Lower leg skin (tissue), 4 donors: Measurements from ENCODE around the gene ATP6AP1. TPM values are rescaled to one million over a fixed set of nuclear protein-coding genes. Genes with fewer than 3 reads are reported as not detected.
A peak's percentile ranks its signal among the peaks of the same experiment; 100 is the strongest.

Experiments used
- DNase-seq, 2 donors: peaks; one replicate each; pipeline ENCODE4 v3.0.0-alpha.2; 2019; ENCODE audit warnings: low spot score in 2 of 2
- H3K4me3 ChIP-seq: fragments of 200-600 bp; sonication (generic); 2 replicates; pipeline ENCODE4 v1.5.1; 2017; ENCODE audit warnings: mild to moderate bottlenecking, low read depth; ENCODE audit not compliant: poor library complexity, severe bottlenecking
- CTCF ChIP-seq, 3 donors: fragments of 450-650 bp; IDR thresholded peaks; one replicate each; pipeline ENCODE4 v1.5.1; 2016; ENCODE audit warnings: antibody characterized with exemption in 3 of 3, mild to moderate bottlenecking in 3 of 3, moderate library complexity in 2 of 3
- POLR2A ChIP-seq, 2 donors: fragments of 450-650 bp; IDR thresholded peaks; one replicate each; pipeline ENCODE4 v1.6.1; 2016 to 2017; ENCODE audit warnings: antibody characterized with exemption in 2 of 2, mild to moderate bottlenecking in 1 of 2, moderate library complexity in 1 of 2
- whole genome bisulfite sequencing, 2 donors: methylation state at CpG; one replicate each; pipeline ENCODE4 v1.1.5; 2018; 5-methylcytosine and 5-hydroxymethylcytosine counted together
- intact Hi-C: fragments of 100-400 bp; cut with DNase I; formaldehyde crosslinking; loops from one replicate; pipeline ENCODE4 v1.15.0; 2023; ENCODE audit warnings: low total_unique reads
- microRNA-seq, 2 donors: library from miRNA; unstranded; fragments of <30 nt; microRNA quantifications; one replicate each; pipeline ENCODE4, GENCODE V29; 2016; ENCODE audit warnings: borderline replicate concordance in 2 of 2, borderline number of aligned reads in 1 of 2
- total RNA-seq, 4 donors: library from RNA; depleted of rRNA; stranded (reverse); fragments of >200 nt; gene quantifications; one replicate each; pipeline ENCODE4 v1.1.0, GENCODE V29; 2016

The ATP6AP1 gene
- total RNA-seq, 4 donors from 2014 or later, result 71.0 to 93.5 (median 78.4) TPM

DNA sequence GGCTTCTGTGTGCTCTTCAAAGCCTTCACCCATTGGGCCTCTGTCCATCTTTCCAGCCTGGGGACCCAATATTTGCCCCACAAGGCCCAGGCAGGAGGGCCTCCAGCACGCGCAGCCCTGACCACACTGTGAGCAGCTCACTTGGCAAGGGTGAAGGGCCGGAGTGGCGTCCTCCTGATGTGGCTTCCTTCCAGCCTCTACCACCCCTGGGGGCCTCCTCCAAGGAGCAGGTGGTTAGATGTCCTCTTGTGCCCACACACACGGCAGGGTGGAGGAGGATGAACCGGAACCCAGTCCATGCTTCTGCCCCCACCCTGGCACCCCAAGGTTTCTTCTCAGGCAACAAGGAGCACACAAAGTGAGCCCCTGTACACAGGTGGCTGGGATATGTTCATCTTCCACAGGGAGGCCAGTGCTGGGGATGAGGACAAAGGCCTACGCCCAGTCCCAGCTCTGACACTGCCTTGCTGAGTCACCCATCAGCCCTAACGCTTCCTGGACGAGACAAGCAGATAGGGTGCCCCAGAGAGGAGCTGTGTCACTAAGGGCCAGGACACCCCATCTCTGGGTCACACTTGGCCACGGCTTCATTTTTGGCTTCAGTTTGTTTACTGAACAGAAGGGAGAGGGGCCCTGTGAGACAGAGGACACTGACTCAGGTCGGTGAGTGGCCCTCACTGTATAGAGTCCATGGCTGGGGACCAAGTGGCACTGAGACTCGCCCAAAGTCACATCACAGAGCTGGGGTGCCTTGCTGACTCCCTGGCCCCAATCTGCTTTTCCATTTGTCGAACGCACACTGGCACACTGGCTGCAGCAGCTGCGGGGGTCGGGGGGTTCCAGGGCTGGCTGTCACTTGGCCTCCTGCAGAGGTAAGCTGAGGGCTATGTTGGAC is 56.0 kb downstream of the ATP6AP1 start:
- intact Hi-C loops, result no loop called here
- DNase-seq, result no peak
- H3K4me3 ChIP-seq, result no peak overlapping the region
- TF ChIP-seq CTCF (IDR thresholded peaks at IDR 0.05) (no peak), POLR2A (IDR thresholded peaks at IDR 0.05) (no peak)
- 65 to 85% methylated on average over 11 to 16 of the region's 16 CpGs for WGBS, 2 donors

GRCh38 chrX:154485150-154486051 is 56.9 kb downstream of the ATP6AP1 start:
- no peak for DNase-seq
- intact Hi-C loops, result no loop called here
- TF ChIP-seq POLR2A (IDR thresholded peaks at IDR 0.05) (no peak), CTCF (IDR thresholded peaks at IDR 0.05) (no peak)
- WGBS, 2 donors, result 53 to 71% methylated on average over 8 to 34 of the region's 35 CpGs
- no peak overlapping the region for H3K4me3 ChIP-seq

GRCh38 chrX:154486052-154486395 is 57.5 kb downstream of the ATP6AP1 start:
- H3K4me3 ChIP-seq, result peak overlapping the region; percentile 56
- intact Hi-C loops, result no loop called here
- WGBS, 2 donors, result 41% methylated on average over 30 of the region's 35 CpGs; no CpG with 5 or more reads in 1 of the 2 donors
- TF ChIP-seq CTCF (IDR thresholded peaks at IDR 0.05) (no peak), POLR2A (IDR thresholded peaks at IDR 0.05) (no peak)
- no peak for DNase-seq

Small RNA genes lying within 50 kb of the gene (microRNA-seq; reads per million reads assigned to microRNA genes)
- gene MIR6858, result 0 to 0.68 reads per million in 2 donors

Other genes with a start within 250 kb of the ATP6AP1 start
- gene OPN1MW, start 246.1 kb upstream of the ATP6AP1 start, total RNA-seq, result not detected
- gene OPN1MW2, start 208.9 kb upstream of the ATP6AP1 start, total RNA-seq, result not detected
- not detected for gene OPN1MW3, start 171.1 kb upstream of the ATP6AP1 start, total RNA-seq
- gene TEX28, start 133.6 kb upstream of the ATP6AP1 start, total RNA-seq, result 1 to 10 TPM in 2 of 4 donors, not detected in 2; 1.1 to 2.4 TPM
- 1 to 10 TPM in 1 of 4 donors, under 1 TPM in 2, not detected in 1; 0.42 to 1.1 (median 0.46) TPM for gene TKTL1, start 132.9 kb upstream of the ATP6AP1 start, total RNA-seq
- 100 to 1,000 TPM; 278 to 636 (median 365) TPM for gene FLNA, start 54.0 kb upstream of the ATP6AP1 start, total RNA-seq
- 10 to 100 TPM; 43.4 to 67.0 (median 52.1) TPM for gene EMD, start 49.4 kb upstream of the ATP6AP1 start, total RNA-seq
- gene RPL10, start 30.3 kb upstream of the ATP6AP1 start, total RNA-seq, result 1,000 to 10,000 TPM; 3,266 to 8,500 (median 5,564) TPM
- gene DNASE1L1, start 19.4 kb upstream of the ATP6AP1 start, total RNA-seq, result 10 to 100 TPM; 10.5 to 28.5 (median 16.9) TPM
- gene TAFAZZIN, start 17.1 kb upstream of the ATP6AP1 start, total RNA-seq, result 10 to 100 TPM; 34.1 to 89.6 (median 49.0) TPM
- 10 to 100 TPM; 50.5 to 83.5 (median 61.5) TPM for gene GDI1, start 8.5 kb downstream of the ATP6AP1 start, total RNA-seq
- gene FAM50A, start 15.5 kb downstream of the ATP6AP1 start, total RNA-seq, result 10 to 100 TPM; 18.9 to 37.0 (median 22.7) TPM
- gene PLXNA3, start 29.6 kb downstream of the ATP6AP1 start, total RNA-seq, result 10 to 100 TPM; 10.2 to 30.2 (median 13.5) TPM
- 10 to 100 TPM; 22.9 to 50.0 (median 28.5) TPM for gene LAGE3, start 50.6 kb downstream of the ATP6AP1 start, total RNA-seq
- 10 to 100 TPM; 33.7 to 57.0 (median 50.7) TPM for gene UBL4A, start 57.9 kb downstream of the ATP6AP1 start, total RNA-seq
- gene SLC10A3, start 62.0 kb downstream of the ATP6AP1 start, total RNA-seq, result 10 to 100 TPM; 53.4 to 67.3 (median 57.4) TPM
- 10 to 100 TPM; 42.5 to 61.7 (median 47.2) TPM for gene FAM3A, start 87.6 kb downstream of the ATP6AP1 start, total RNA-seq
- 10 to 100 TPM; 31.1 to 49.6 (median 35.6) TPM for gene G6PD, start 118.2 kb downstream of the ATP6AP1 start, total RNA-seq
- 10 to 100 TPM; 14.1 to 62.5 (median 22.1) TPM for gene IKBKG, start 118.9 kb downstream of the ATP6AP1 start, total RNA-seq
- not detected for gene CTAG1A, start 156.5 kb downstream of the ATP6AP1 start, total RNA-seq
- not detected for gene CTAG1B, start 190.6 kb downstream of the ATP6AP1 start, total RNA-seq
- not detected for gene CTAG2, start 224.9 kb downstream of the ATP6AP1 start, total RNA-seq